ENCODE data around the gene UQCC2. TPM values are rescaled to one million over a fixed set of nuclear protein-coding genes. Genes with fewer than 3 reads are reported as not detected.

The UQCC2 gene
- total RNA-seq, 1 donor from 2014 or later, result 39.6 TPM

- no peaks in the 10 kb centered on the region for H3K9me3 ChIP-seq
- intact Hi-C loops (cut with DNase I), result no loop called here
- no peaks in the 10 kb centered on the region for H3K4me1 ChIP-seq
- ATAC-seq (no peak), DNase-seq (peak; percentile 38)
- no peak overlapping the region for H3K27ac ChIP-seq
- H3K27me3 ChIP-seq (ENCODE audit: low read depth), result no peaks in the 10 kb centered on the region
- H3K4me3 ChIP-seq, result no peak overlapping the region
- no peak for TF ChIP-seq CTCF (IDR thresholded peaks at IDR 0.05)
- peaks cover 6% of the 10 kb centered on the region for H3K36me3 ChIP-seq
Observed at GRCh38 chr6:33731751-33732282, 20.3 kb upstream of the UQCC2 start.

- Histone ChIP-seq H3K4me1 (no peaks in the 10 kb centered on the region), H3K4me3 (no peak overlapping the region), H3K9me3 (no peaks in the 10 kb centered on the region), H3K36me3 (peaks cover 6% of the 10 kb centered on the region), H3K27me3 (ENCODE audit: low read depth) (no peaks in the 10 kb centered on the region), H3K27ac (no peak overlapping the region)
- TF ChIP-seq CTCF (IDR thresholded peaks at IDR 0.05), result no peak
- peak; percentile 19 for DNase-seq
- ATAC-seq, result no peak
- intact Hi-C loops (cut with DNase I), result no loop called here
Observed at GRCh38 chr6:33731035-33731434, 19.5 kb upstream of the UQCC2 start.

- Histone ChIP-seq H3K36me3 (peaks cover 7% of the 10 kb centered on the region), H3K27ac (no peak overlapping the region), H3K4me3 (no peak overlapping the region), H3K9me3 (no peaks in the 10 kb centered on the region), H3K4me1 (no peaks in the 10 kb centered on the region), H3K27me3 (ENCODE audit: low read depth) (no peaks in the 10 kb centered on the region)
- ATAC-seq (no peak), DNase-seq (peak; percentile 32)
- no peak for TF ChIP-seq CTCF (IDR thresholded peaks at IDR 0.05)
- intact Hi-C loops (cut with DNase I), result no loop called here
Observed at GRCh38 chr6:33730611-33731010, 19.1 kb upstream of the UQCC2 start.

GRCh38 chr6:33729059-33729458, 17.6 kb upstream of the UQCC2 start:
- Histone ChIP-seq H3K4me1 (peaks cover under 1% of the 10 kb centered on the region), H3K36me3 (peaks cover 10% of the 10 kb centered on the region), H3K27ac (no peak overlapping the region), H3K9me3 (no peaks in the 10 kb centered on the region), H3K27me3 (ENCODE audit: low read depth) (no peaks in the 10 kb centered on the region), H3K4me3 (no peak overlapping the region)
- peak; percentile 13 for DNase-seq
- intact Hi-C loops (cut with DNase I), result no loop called here
- ATAC-seq, result no peak
- no peak for TF ChIP-seq CTCF (IDR thresholded peaks at IDR 0.05)

GRCh38 chr6:33728438-33728837, 16.9 kb upstream of the UQCC2 start:
- no peak for TF ChIP-seq CTCF (IDR thresholded peaks at IDR 0.05)
- ATAC-seq (no peak), DNase-seq (peak; percentile 25)
- intact Hi-C loops (cut with DNase I), result no loop called here
- Histone ChIP-seq H3K36me3 (peaks cover 9% of the 10 kb centered on the region), H3K9me3 (no peaks in the 10 kb centered on the region), H3K4me1 (peaks cover 5% of the 10 kb centered on the region), H3K4me3 (no peak overlapping the region), H3K27ac (no peak overlapping the region), H3K27me3 (ENCODE audit: low read depth) (no peaks in the 10 kb centered on the region)

GRCh38 chr6:33727932-33728331, 16.4 kb upstream of the UQCC2 start:
- Histone ChIP-seq H3K4me3 (no peak overlapping the region), H3K36me3 (peaks cover 4% of the 10 kb centered on the region), H3K27me3 (ENCODE audit: low read depth) (no peaks in the 10 kb centered on the region), H3K9me3 (no peaks in the 10 kb centered on the region), H3K27ac (no peak overlapping the region), H3K4me1 (peaks cover 5% of the 10 kb centered on the region)
- no peak for ATAC-seq
- DNase-seq, result peak; percentile 39
- intact Hi-C loops (cut with DNase I), result no loop called here
- TF ChIP-seq CTCF (IDR thresholded peaks at IDR 0.05), result no peak

All from lower lobe of right lung (tissue), 2 donors.